ENCODE measurements around the gene SEC62.

The SEC62 gene

GRCh38 chr3:170037463-170038433 lies 71.1 kb downstream of the SEC62 start, which contains the start of gene GPR160:
GPR160 (plus strand) TSS chr3:170037995; CDS start chr3:170083973, 45,978 bp downstream.
- H3K4me3 ChIP-seq (ENCODE audit: low read depth, low read length): peak within 1 kb of the TSS; percentile 51
- peak; percentile 68 for TF ChIP-seq CTCF (IDR thresholded peaks at IDR 0.05; ENCODE audit: low read depth, low read length)
- 0 out of 2 replicates have a peak, but pooled peaks have one; percentile 19 for TF ChIP-seq MYC (IDR thresholded peaks at IDR 0.05; ENCODE audit: low read depth, low read length)
- TF ChIP-seq MAX (IDR thresholded peaks at IDR 0.05; ENCODE audit: low read depth, low read length): no peak
- peak; percentile 88 for DNase-seq (ENCODE audit: low read depth)

GRCh38 chr3:170038434-170039110 lies 72.0 kb downstream of the SEC62 start:
- H3K4me3 ChIP-seq (ENCODE audit: low read depth, low read length): peak overlapping the region; percentile 51
- peak; percentile 1 for TF ChIP-seq CTCF (IDR thresholded peaks at IDR 0.05; ENCODE audit: low read depth, low read length)
- TF ChIP-seq POLR2A (IDR thresholded peaks at IDR 0.05; ENCODE audit: extremely low read depth, insufficient read length): no peak
- peak; percentile 65 for DNase-seq (ENCODE audit: low read depth)

GRCh38 chr3:170040418-170040817 lies 73.8 kb downstream of the SEC62 start:
- TF ChIP-seq MAX (IDR thresholded peaks at IDR 0.05; ENCODE audit: low read depth, low read length): no peak
- TF ChIP-seq MYC (IDR thresholded peaks at IDR 0.05; ENCODE audit: low read depth, low read length): no peak
- no peak for TF ChIP-seq CTCF (IDR thresholded peaks at IDR 0.05; ENCODE audit: low read depth, low read length)
- no peak for TF ChIP-seq POLR2A (IDR thresholded peaks at IDR 0.05; ENCODE audit: extremely low read depth, insufficient read length)
- no peak overlapping the region for H3K4me3 ChIP-seq (ENCODE audit: low read depth, low read length)
- no peak for DNase-seq (ENCODE audit: low read depth)

GRCh38 chr3:170043506-170043905 lies 76.9 kb downstream of the SEC62 start:
- H3K4me3 ChIP-seq (ENCODE audit: low read depth, low read length): no peak overlapping the region
- no peak for DNase-seq (ENCODE audit: low read depth)

GRCh38 chr3:170044271-170044670 lies 77.7 kb downstream of the SEC62 start:
- no peak for DNase-seq (ENCODE audit: low read depth)
- no peak overlapping the region for H3K4me3 ChIP-seq (ENCODE audit: low read depth, low read length)
- no peak for TF ChIP-seq POLR2A (IDR thresholded peaks at IDR 0.05; ENCODE audit: extremely low read depth, insufficient read length)
- no peak for TF ChIP-seq MYC (IDR thresholded peaks at IDR 0.05; ENCODE audit: low read depth, low read length)
- no peak for TF ChIP-seq CTCF (IDR thresholded peaks at IDR 0.05; ENCODE audit: low read depth, low read length)
- no peak for TF ChIP-seq MAX (IDR thresholded peaks at IDR 0.05; ENCODE audit: low read depth, low read length)

More at GRCh38 chr3:170043506-170043905, 76.9 kb downstream of the SEC62 start:
- TF ChIP-seq POLR2A (IDR thresholded peaks at IDR 0.05; ENCODE audit: extremely low read depth, insufficient read length) (no peak), MYC (IDR thresholded peaks at IDR 0.05; ENCODE audit: low read depth, low read length) (no peak), CTCF (IDR thresholded peaks at IDR 0.05; ENCODE audit: low read depth, low read length) (no peak), MAX (IDR thresholded peaks at IDR 0.05; ENCODE audit: low read depth, low read length) (no peak)

All from NB4 (cell line).